NCI-H526 (cell line): ENCODE data around the gene GTPBP4.
A peak's percentile ranks its signal among the peaks of the same experiment; 100 is the strongest.

Experiments
- DNase-seq, 2 experiments: peaks; one replicate each; lab custom pipeline; 2025; lab: John Stamatoyannopoulos, UW

The GTPBP4 gene

DNA sequence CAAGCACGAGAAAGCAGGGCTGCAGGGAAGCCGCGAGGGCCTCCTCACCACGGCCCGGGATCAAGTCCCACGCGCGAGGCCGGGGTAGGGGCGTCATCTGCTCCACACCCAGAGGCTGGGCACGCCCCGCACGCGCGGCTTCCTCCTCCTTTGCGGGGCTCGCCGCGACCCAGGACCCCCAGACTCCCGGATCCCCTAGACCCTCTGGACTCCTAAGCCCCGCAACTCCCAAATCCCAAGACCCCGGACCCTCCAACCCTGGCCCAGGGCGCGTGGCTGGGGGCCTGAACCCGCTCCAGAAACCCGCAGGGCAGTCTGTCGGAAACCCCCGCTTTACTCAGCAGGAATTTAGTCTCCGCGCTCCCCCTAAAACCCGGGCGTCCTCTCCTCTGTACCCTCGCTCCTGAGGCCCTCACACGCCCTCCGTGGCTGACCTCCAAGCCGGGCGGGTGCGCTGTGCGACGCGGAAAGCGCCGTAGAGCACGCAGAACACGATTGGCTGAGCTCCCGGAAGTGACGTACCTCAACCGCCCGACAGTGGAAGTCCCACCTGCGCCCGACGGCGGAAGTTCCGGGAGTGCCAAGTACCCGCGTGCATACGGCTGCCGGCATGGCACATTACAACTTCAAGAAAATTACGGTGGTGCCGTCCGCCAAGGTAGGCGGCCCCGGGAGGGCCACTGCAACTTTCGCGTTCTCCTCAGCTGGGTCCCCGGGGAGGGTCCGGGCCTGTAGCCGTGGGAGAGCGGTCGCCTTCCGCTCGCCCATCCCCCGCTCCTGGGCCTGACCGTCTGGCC is at the start of gene GTPBP4:
Gene GTPBP4, plus strand, starts transcription at position 565 of the 797 bp plus-strand sequence. Its CDS starts 46 bp downstream, at position 611.
- DNase-seq = peak; percentile 91 to 96

DNA sequence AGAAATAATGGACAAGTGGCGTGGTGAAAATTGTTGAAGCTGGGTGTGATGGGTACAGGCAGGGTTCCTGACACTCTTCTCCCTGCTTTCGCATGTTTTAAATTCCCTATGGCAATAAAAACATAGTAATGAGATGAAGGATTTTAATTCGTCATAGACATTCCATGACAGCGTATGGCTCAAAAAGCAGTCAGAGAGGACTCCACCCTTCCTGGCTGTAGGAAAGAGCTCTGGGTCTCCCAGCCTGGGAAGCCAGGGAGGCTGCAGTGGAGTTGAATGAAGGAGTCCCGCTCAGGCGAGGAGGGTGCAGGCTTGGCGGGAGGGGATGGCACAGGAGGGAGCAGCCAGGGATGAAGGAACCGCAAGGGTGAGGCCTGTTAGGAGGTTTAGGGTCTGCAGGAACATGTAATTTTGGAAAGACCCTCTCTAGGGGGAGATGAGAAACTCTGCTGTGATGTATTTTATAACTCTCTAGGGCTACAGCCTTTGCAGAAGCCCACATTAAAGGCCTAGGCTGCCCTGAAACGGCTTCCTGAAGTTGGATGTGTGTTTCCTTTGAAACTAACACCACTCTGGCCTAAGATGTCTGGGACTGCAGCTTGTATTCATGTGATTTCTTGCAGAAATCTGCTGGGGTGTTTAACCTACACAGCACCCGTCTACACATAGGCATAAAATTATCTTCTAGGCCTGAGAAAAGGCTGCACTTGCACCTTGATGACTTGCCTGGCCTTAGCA is 49.1 kb upstream of the GTPBP4 start:
- no peak for DNase-seq

DNA sequence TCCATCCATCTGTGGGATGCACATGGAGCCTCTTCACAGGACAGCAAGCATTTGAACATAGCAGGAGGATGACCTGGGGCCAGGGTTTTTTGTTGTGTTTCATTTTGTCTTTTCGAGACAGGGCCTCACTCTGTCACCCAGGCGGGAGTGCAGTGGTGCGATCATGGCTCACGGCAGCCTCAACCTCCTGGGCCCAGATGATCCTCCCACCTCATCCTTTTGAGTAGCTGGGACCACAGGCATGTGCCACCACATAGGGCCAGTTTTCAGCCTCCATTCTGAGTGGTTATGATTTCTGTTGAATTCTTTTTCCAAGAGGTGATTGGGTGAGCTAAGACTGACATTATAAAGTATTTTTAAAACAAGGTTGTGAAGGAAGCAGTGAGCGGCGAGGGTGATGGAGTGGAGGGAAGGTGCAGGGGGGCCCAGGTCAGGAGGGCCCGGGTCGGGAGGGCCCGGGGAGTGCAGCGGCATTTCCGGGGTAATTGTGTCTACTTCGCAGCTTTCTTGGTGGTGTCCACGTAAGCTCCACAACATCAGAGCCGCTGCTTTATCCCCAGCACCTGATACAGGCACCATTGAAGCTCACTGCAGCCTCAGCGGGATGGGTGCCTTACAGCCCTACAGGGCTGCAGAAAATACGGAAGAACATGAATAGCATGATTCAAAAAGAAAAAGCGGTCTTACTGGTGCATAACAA is 44.8 kb upstream of the GTPBP4 start:
- DNase-seq = no peak

DNA sequence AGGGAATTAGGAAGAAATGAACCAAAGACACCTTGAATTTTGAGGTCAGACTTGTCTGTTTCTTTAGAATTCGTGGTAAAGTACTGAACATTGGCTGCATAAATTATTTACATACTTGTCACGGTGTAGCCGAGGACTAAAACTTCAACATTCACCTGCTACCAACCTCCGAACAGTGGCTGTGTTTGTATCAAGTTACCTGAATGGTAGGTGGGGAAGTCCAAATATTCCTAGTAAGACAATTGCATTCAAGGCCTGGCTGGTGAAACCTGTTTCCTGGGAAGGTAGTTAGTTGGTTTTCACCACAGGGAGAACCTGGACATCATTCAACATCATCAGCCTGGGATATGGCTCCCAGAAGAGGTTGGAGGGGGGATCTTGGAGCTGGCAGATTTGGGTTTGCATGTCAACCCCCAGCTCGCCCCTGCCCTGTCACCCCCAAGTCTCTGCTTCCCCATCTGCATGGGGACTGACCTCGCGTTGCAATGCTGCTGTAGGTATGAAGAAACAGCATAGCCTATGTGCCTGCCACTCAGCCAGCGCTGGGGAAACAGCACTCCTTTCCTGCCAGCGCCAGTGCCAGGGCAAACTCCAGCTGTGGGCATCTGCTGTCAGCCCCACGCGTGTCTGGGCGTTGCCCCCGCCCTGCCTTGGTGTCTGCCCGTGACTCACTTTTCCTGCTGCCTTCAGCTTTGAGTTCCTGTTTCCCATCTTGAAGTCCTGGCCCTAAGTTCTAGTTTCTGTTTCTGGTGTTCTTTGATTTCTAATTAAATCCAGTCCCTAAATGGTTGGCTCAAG is 44.0 kb upstream of the GTPBP4 start:
- peak; percentile 11 to 13 for DNase-seq

DNA sequence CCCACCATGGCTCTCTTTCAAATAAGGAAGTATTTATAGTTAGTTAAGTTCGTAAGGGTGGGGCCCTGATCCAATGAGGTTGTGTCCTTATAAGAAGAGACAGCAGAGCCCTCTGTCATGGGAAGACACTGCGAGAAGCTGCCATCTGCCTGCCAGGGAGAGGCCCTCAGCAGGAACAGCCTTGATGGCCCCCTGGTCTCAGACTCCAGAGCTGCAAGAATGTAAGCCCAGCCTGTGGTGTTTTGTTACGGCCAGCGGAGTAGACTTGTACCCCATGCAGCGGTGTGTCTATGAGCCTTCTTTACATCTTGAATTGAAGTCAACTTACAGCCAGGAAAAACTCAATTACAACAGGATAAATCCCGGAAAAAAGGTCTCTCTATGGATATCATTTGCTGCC is 42.5 kb upstream of the GTPBP4 start:
- no peak for DNase-seq

DNA sequence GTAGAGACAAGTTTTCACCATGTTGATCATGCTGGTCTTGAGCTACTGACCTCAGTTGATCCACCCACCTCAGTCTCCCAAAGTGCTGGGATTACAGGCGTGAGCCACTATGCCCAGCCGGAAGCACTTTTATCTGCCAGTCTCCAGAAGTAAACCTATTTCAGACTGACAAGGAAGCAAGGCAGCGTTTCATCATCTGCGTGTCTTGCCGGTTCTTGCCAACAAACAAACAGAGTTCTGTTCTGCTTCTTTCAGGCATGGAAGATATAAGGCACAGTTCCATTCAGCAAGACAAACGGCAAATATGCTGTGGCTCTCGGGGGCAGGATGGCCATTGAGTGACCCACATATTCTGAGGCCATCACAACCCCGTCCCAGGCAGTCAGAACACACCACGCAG is 41.2 kb upstream of the GTPBP4 start:
- no peak for DNase-seq

DNA sequence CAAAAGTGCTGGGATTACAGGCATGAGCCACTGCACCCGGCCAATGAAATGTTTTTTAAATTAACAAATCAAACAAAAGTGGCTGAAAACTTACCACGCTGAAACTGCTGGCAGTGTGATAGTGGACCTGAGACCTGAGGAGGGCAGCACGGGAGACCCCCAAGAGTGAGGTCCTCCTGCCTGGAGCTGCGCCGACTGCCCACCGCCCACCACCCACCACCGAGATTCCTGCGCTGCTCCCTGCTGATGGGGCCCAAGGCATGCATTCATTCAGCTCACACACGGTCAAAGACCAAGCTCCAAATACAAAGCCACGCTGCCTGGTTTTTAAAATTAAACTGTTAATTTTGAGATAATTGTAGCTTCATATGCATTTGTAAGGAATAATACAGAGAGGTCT is 40.4 kb upstream of the GTPBP4 start:
- DNase-seq = no peak

DNA sequence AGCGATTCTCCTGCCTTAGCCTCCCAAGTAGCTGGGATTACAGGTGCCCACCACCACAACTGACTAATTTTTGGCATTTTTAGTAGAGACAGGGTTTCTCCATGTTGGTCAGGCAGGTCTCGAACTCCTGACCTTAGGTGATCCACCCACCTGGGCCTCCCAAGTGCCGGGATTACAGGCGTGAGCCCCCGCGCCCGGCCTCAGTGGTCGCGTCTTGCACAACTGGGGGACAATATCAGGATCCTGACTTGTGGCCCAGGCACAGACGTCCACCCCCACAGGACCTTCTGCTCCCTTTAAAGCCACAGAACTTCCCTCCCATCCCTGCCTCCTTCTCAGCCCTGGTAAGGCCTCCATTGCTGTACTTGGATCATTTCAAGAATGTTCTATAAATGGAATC is 39.9 kb upstream of the GTPBP4 start:
- DNase-seq = no peak

DNA sequence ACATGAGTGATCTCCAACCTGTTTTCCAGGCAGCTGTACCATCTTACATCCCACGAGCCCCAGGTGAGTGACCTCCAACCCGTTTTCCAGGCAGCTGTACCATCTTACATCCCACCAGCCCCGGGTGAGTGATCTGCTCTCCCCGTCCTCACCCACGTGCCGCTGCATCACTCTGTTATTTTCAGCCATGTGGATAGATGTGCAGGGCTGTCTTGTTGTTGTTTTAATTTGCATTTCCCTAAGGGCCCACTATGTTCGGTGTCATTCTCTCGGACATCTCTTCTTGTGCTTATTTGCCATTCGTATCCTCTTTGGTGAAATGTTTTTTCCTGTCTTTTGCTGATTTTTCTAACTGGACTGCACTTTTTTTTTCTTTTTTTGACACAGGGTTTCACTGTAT is 38.8 kb upstream of the GTPBP4 start:
- DNase-seq = no peak

DNA sequence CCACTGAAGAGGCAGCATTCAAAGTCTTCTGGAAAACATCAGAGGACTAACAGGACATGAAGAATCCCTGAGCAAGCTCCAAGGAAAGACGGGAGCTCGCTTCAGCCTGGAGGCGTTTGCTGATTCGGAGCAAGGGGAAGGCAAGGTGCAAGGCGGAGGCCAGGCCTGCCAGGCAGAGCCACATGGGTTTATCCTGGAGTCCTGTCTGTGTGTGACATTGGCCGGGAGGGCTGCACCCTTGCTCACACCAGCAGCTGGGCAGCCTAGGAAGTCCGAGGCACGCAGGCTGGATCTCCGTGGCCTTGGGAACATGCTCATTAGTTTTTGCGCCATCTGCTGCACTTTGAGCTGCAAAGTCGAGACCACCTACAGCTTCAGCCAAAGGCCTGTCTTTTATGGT is 34.4 kb upstream of the GTPBP4 start:
- DNase-seq = no peak

DNA sequence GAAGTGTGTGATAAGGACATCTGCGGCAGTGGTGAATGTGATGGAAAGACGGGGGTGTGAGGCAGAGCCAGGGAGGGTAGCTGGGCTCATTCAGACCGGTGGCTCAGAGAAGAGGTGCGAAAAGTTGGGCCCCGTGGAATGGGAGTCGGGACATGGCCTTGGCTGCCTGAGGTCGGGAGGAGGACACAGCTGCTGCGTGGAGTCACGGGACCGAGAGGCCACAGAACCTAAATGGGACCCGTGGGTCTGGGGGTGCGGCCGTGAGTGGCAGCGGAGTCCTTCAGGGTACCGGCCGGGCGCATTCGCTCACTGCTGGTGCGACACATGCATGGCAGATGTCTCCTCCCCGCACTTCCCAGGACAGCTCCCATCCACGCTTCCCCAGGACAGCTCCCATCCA is 33.8 kb upstream of the GTPBP4 start:
- DNase-seq = no peak

DNA sequence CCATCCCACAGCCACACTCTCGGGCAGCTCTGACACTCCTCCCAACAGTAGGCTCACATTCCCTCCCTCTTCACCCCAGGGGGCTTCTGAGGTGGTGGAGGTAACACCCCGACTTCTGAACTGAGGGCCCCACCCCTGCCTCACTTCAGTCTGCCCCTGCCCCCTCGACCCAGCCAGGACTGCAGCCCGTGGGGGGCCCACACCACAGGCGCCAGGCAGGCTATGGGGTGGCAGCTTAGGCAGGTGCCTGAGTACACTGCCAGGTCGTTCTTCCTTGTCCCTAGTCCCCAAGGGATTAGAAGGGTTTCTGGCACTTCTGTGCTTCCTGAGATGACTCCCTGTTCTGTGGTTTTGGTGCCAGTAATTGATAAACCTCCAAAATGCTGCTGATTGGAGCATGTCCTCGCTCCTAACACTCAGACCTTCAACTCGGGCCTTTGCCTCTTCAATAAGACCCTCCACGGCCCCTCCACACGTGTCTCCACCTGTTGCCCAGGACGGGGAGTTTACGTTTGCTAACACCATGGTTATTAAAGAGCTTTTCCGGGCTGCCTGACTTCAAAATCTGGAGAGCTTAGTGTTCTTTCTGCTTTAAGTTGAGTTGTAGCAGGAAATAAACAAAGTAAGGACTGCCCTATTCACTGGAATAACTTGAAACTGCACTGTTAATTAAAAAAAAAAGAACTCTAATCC is 33.0 kb upstream of the GTPBP4 start:
- DNase-seq = no peak

DNA sequence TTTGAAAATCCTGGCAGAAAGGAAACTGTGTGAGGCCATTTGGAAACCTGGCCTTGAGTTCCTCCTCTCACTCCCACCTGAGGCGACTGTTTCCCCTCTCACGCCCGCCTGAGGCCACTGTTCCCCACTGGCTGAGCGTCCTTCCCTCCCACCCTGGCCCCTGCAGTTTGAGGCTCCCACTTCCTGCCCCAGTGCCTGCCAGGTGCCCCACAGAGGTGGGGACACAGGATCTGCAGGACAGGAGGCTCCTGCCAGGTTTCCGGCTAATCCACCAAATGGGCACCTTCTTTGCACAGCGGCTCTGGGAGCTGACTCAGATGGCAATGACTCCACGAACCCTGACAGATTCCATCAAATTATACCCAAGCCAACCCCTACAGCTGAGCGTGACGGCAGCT is 32.4 kb upstream of the GTPBP4 start:
- DNase-seq = no peak

DNA sequence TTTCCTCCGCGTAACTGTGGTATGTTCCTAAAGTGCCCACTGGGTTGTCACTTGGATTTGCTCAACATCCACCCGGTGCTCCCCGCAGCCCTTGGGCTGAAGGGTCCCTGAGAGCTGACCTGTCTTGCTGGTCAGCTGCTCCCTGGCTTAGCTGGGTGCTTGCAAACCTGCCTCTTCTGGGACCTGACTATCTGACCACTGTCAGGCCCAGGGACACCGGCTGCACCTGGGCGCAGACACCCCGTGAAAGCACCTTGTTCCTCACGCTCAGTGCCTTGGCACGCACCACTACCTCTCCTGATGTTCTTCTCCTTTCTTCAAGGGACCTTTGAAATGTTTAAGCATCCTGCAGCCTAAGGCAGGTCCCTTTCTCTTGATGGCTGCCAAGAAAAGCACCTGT is 30.1 kb upstream of the GTPBP4 start:
- no peak for DNase-seq

DNA sequence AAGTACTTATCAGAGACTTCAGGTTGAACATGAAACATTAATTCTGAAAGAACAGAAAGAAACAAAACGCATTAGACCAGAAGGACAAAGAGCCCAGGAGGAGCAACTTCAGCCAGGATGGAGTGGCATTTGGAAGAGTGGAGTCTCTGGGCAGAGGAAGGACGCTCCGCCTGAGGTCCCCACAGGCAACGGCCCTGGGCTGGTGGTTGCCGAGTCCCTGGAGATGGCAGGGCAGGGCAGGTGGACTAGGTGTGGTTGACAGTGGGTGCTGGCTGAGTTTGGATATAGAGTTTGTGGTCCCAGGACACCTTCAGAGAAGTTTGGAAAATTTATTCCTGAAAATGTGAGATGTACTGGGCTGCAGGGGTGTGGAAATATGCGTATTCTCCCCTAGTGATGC is 29.4 kb upstream of the GTPBP4 start:
- no peak for DNase-seq

DNA sequence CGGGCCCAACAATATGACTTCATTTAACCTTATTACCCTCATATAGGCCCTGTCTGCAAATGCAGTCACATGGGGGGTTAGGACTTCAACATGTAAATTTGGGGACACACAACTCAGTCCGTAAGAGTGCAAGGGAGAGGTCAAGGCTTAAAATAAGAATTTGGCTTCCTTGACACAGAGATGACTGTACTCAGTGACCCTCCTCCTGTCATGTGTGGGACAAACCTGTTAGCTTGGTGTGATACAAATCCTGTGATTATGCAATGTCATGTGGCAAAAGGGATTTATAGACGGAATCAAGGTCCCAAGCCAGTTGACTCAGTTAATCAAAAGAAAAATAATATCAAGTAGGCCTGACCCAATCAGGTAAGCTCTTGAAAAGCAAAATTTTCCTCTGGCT is 25.9 kb upstream of the GTPBP4 start:
- no peak for DNase-seq

DNA sequence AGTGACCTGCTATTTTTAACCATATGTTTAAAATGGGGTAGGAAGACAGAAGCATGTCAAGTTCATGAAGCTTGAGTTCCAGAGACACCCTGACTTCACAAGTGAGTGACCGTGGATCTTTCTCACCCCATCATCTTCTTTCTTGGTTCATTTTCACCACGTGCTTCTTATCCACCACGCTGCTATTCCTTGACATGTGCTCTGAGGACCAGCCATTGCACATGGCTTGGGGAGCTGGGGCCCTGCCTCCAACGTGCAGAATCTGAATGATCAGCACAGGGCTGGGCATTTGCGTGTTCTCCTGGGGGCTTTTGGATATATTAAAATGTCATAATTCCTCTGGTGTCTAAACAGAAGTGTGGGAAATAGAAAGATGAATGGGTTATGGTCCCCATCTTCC is 25.0 kb upstream of the GTPBP4 start:
- DNase-seq = no peak

DNA sequence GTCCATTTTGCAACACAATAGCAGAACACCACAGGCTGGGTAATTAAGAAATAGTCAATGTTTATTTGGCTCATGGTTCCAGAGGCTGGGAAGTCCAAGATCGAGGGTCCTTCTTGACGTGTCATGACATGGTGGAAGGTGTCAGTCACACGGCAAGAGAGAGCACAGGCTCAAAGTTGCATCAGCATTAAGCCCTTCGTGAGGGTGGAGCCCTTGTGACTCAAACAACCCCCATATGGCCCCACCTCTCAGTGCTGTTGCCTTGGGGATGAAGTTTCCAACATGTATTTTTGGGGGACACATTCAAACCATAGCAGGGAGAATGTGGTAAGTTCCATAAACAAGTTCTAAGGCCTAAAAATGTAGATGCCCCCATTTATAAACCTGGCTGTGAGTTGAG is 24.6 kb upstream of the GTPBP4 start:
- no peak for DNase-seq

DNA sequence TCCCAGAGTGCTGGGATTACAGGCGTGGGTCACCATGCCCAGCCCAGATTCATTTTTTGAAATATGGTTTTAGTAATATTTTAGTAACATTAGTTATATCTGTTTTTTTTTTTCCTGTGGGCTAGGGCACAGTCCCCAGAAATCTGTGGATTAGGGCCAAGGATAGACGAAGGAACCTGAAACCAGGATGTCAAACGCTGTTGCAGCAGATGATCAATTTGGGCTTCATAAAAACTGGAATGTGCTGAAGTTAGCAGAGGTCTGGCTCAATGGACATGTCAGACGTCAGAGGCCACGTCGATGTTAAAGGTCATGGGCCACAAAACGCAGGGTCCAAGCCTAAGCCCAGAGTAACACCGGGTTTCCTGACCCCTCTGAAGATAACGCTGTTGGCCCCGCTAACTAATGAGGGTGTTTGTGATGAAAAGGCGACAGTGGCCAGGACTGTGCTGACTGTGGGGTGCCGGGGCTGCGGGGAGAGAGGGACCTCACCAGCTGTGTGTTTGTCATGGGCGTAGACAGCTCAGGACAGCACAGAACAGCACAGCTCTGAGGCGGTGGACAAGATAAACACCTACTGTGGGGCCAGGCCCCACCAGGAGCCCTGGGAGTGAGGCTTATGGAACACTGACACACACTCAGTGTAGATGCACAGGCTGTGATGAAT is 23.8 kb upstream of the GTPBP4 start:
- no peak for DNase-seq

DNA sequence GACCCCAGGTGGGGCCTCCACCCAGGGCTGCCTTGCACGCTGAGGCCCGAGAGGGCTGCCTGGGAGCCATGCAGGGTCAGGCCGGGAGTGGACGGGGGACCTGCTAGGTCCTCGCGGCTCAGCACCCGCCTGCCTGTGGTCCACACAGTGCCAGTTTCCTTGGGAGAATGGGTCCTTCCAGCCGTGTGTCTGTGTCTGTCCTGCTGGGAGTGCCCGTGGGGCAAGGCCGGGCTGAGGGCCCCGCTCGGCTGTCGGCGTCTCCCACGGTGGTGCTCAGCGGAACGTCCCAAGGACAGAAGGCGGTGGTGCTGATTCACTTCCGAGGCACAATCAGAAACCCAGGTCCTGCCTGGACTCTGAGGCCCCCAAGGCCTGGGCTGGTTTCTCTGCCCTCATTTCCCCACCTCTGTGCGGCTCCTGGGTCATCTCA is 23.2 kb upstream of the GTPBP4 start:
- DNase-seq = no peak
